OCI-LY7 (cell line): ENCODE data around the gene NAALAD2. TPM values are rescaled to one million over a fixed set of nuclear protein-coding genes. Genes with fewer than 3 reads are reported as not detected.
"Not testable (repeated sequence)": the region's sequence is repeated elsewhere in the genome, so short reads cannot be mapped to it uniquely, and the experiment has no call there.

Experiments
- BruUV-seq: library from RNA; stranded (reverse); fragments of 400-500 nt; replicated peaks from 2 replicates; lab custom pipeline; 2021; lab: Mats Ljungman, UMichigan
- CTCF ChIA-PET: fragments of 300-600 bp; sonication (Branson Sonifier 250); formaldehyde crosslinking; loops from one replicate; lab custom pipeline; 2022; ENCODE audit warnings: antibody characterized with exemption; ENCODE audit not compliant: unreplicated experiment; lab: Charles Lee
- POLR2A ChIA-PET: fragments of 300-600 bp; sonication (Branson Sonifier 250); formaldehyde crosslinking; loops from one replicate; lab custom pipeline; 2022; ENCODE audit warnings: antibody characterized with exemption; lab: Charles Lee
- DNase-seq: peaks from one replicate; pipeline ENCODE4 v3.0.0-alpha.2; 2015; ENCODE audit warnings: low spot score
- H2AFZ ChIP-seq: fragments of 200-600 bp; sonication (generic), shearing (Covaris generic); 2 replicates; pipeline ENCODE4 v1.6.1; 2014; ENCODE audit warnings: mild to moderate bottlenecking, antibody characterized with exemption, low read length, moderate library complexity
- H3K27ac ChIP-seq: fragments of 200-600 bp; sonication (generic); 2 replicates; pipeline ENCODE4 v1.5.1; 2014; ENCODE audit warnings: mixed run types, low read depth, mild to moderate bottlenecking, moderate library complexity, low read length, inconsistent platforms; ENCODE audit not compliant: poor library complexity, severe bottlenecking
- H3K36me3 ChIP-seq: fragments of 200-600 bp; sonication (generic); 2 replicates; pipeline ENCODE4 v1.6.1; 2014; ENCODE audit warnings: mild to moderate bottlenecking, antibody characterized with exemption, low read length, moderate library complexity, mixed read lengths; ENCODE audit not compliant: insufficient read depth
- H3K4me1 ChIP-seq: fragments of 200-600 bp; sonication (generic); 2 replicates; pipeline ENCODE4 v1.5.1; 2014; ENCODE audit warnings: mild to moderate bottlenecking, low read length; ENCODE audit not compliant: insufficient read depth, poor library complexity, severe bottlenecking
- H3K4me2 ChIP-seq: fragments of 200-600 bp; sonication (generic); 2 replicates; pipeline ENCODE4 v1.6.1; 2014; ENCODE audit warnings: mild to moderate bottlenecking, low read length
- H3K4me3 ChIP-seq: fragments of 200-600 bp; sonication (generic); 2 replicates; pipeline ENCODE4 v1.5.1; 2014; ENCODE audit warnings: mild to moderate bottlenecking, low read depth, low read length; ENCODE audit not compliant: poor library complexity, severe bottlenecking
- H3K79me2 ChIP-seq: fragments of 200-600 bp; sonication (generic); 2 replicates; pipeline ENCODE4 v1.6.1; 2016; ENCODE audit warnings: low read depth, mild to moderate bottlenecking, low read length, moderate library complexity, mixed read lengths; ENCODE audit not compliant: insufficient read depth
- H3K9me2 ChIP-seq: fragments of 200-600 bp; sonication (generic); 2 replicates; pipeline ENCODE4 v1.6.1; 2016; ENCODE audit warnings: mild to moderate bottlenecking, low read length, mixed read lengths; ENCODE audit not compliant: insufficient read depth
- H3K9me3 ChIP-seq: fragments of 200-600 bp; sonication (generic); 2 replicates; pipeline ENCODE4 v1.6.1; 2014; ENCODE audit warnings: mild to moderate bottlenecking, mixed run types, low read length, mixed read lengths
- H4K20me1 ChIP-seq: fragments of 200-600 bp; sonication (generic); 2 replicates; pipeline ENCODE4 v1.6.1; 2014; ENCODE audit warnings: mild to moderate bottlenecking, antibody characterized with exemption, low read length, moderate library complexity, mixed read lengths; ENCODE audit not compliant: insufficient read depth
- CTCF ChIP-seq: fragments of 200-600 bp; sonication (generic); conservative IDR thresholded peaks from 2 replicates; pipeline ENCODE4 v1.5.1; 2014; ENCODE audit warnings: mild to moderate bottlenecking, antibody characterized with exemption, low read length, moderate library complexity, mixed read lengths
- EZH2phosphoT487 ChIP-seq: fragments of 200-600 bp; sonication (generic); IDR thresholded peaks from 2 replicates; pipeline ENCODE4 v1.6.1; 2018; ENCODE audit warnings: low read depth, borderline replicate concordance, mild to moderate bottlenecking, mixed run types, antibody characterized with exemption, low read length, moderate library complexity, mixed read lengths
- intact Hi-C: fragments of 100-400 bp; cut with micrococcal nuclease; formaldehyde crosslinking; loops from one replicate; pipeline ENCODE4 v1.10.0; 2022; ENCODE audit not compliant: unreplicated experiment
- total RNA-seq, 2 experiments: library from RNA; depleted of rRNA in 1 of 2; stranded (reverse); fragments of >200 nt in 1 of 2; shearing (Covaris generic) in 1 of 2; gene quantifications; 2 replicates each; pipeline ENCODE4 v1.2.3, GENCODE V29; 2014 to 2022

NAALAD2 gene
- total RNA-seq, 2 experiments from 2014 or later: not detected

GRCh38 chr11:90135016-90135415 is 553 bp downstream of the NAALAD2 start:
- no peak for DNase-seq
- CTCF ChIA-PET: no interaction called here
- no peaks in the 10 kb centered on the region for H4K20me1 ChIP-seq
- H3K4me1 ChIP-seq: no peaks in the 10 kb centered on the region
- H2AFZ ChIP-seq: no peak overlapping the region
- no peaks in the 10 kb centered on the region for H3K9me2 ChIP-seq
- H3K27ac ChIP-seq: no peak overlapping the region
- no peak overlapping the region for H3K4me2 ChIP-seq
- H3K36me3 ChIP-seq: no peaks in the 10 kb centered on the region
- POLR2A ChIA-PET: no interaction called here
- no peaks in the 10 kb centered on the region for H3K9me3 ChIP-seq
- TF ChIP-seq EZH2phosphoT487 (no peak), CTCF (no peak)
- intact Hi-C loops: no loop called here
- no peak overlapping the region for H3K4me3 ChIP-seq
- no TSS peak for BruUV-seq
- no peaks in the 10 kb centered on the region for H3K79me2 ChIP-seq

GRCh38 chr11:90148900-90149299 is 14.4 kb downstream of the NAALAD2 start:
- Histone ChIP-seq H3K4me3 (no peak overlapping the region), H2AFZ (no peak overlapping the region), H3K9me2 (no peaks in the 10 kb centered on the region), H3K27ac (no peak overlapping the region), H3K4me2 (no peak overlapping the region), H3K36me3 (no peaks in the 10 kb centered on the region), H3K79me2 (no peaks in the 10 kb centered on the region), H3K4me1 (no peaks in the 10 kb centered on the region), H3K9me3 (no peaks in the 10 kb centered on the region), H4K20me1 (no peaks in the 10 kb centered on the region)
- 0 out of 2 replicates have a peak, but pooled peaks have one; percentile 36 for TF ChIP-seq CTCF
- no peak for TF ChIP-seq EZH2phosphoT487
- ChIA-PET POLR2A (no interaction called here), CTCF (no interaction called here)
- BruUV-seq: no TSS peak
- DNase-seq: no peak
- intact Hi-C loops: no loop called here

- CTCF ChIA-PET, H3K9me2 ChIP-seq, H3K79me2 ChIP-seq, H4K20me1 ChIP-seq, H3K36me3 ChIP-seq, H3K4me2 ChIP-seq, H3K4me1 ChIP-seq, H3K27ac ChIP-seq, BruUV-seq, POLR2A ChIA-PET, H2AFZ ChIP-seq, DNase-seq, H3K4me3 ChIP-seq, H3K9me3 ChIP-seq: not testable (repeated sequence)
- intact Hi-C loops: loop anchor here (10.0 kb wide), 1 partner anchor 62 kb away; no protein-coding TSS in a partner anchor
These were observed 32.6 kb downstream of the NAALAD2 start for GRCh38 chr11:90166982-90167573.

- H3K79me2 ChIP-seq, BruUV-seq, H2AFZ ChIP-seq, H3K9me3 ChIP-seq, H3K4me2 ChIP-seq, H4K20me1 ChIP-seq, H3K9me2 ChIP-seq, H3K4me3 ChIP-seq, H3K4me1 ChIP-seq, H3K27ac ChIP-seq, CTCF ChIA-PET, DNase-seq, H3K36me3 ChIP-seq: not testable (repeated sequence)
- POLR2A ChIA-PET: interaction anchor here (0.6 kb wide), 1 partner anchor 1698 kb away, joined by 11 read pairs; no protein-coding TSS in a partner anchor
- intact Hi-C loops: loop anchor here (10.0 kb wide), 1 partner anchor 63 kb away; no protein-coding TSS in a partner anchor
These were observed 33.2 kb downstream of the NAALAD2 start for GRCh38 chr11:90167704-90168103.
